ENCODE results near the gene ENPP5. TPM values are rescaled to one million over a fixed set of nuclear protein-coding genes. Genes with fewer than 3 reads are reported as not detected.

The ENPP5 gene
- total RNA-seq, 1 donor from 2014 or later, result 13.6 TPM

- Mint-ChIP-seq H3K27me3 (no peaks in the 10 kb centered on the region), H3K9me3 (ENCODE audit: low read depth) (peaks cover 19% of the 10 kb centered on the region), H3K27ac (no peak overlapping the region), H3K4me3 (ENCODE audit: low read depth) (no peak overlapping the region), H3K4me1 (ENCODE audit: low read depth) (peaks cover under 1% of the 10 kb centered on the region), H3K36me3 (ENCODE audit: insufficient read depth) (peaks cover 13% of the 10 kb centered on the region)
- no peak for TF ChIP-seq CTCF (IDR thresholded peaks at IDR 0.05; ENCODE audit: unreplicated experiment)
- DNase-seq (ENCODE audit: low spot score, unreplicated experiment), result no peak
Observed at GRCh38 chr6:46118157-46118556, 52.6 kb downstream of the ENPP5 start.

- no peak for TF ChIP-seq CTCF (IDR thresholded peaks at IDR 0.05; ENCODE audit: unreplicated experiment)
- no peak overlapping the region for H3K27ac Mint-ChIP-seq
- H3K4me3 Mint-ChIP-seq (ENCODE audit: low read depth), result no peak overlapping the region
- peaks cover 17% of the 10 kb centered on the region for H3K9me3 Mint-ChIP-seq (ENCODE audit: low read depth)
- H3K27me3 Mint-ChIP-seq, result no peaks in the 10 kb centered on the region
- DNase-seq (ENCODE audit: low spot score, unreplicated experiment), result no peak
- H3K4me1 Mint-ChIP-seq (ENCODE audit: low read depth), result peaks cover 2% of the 10 kb centered on the region
- peaks cover 10% of the 10 kb centered on the region for H3K36me3 Mint-ChIP-seq (ENCODE audit: insufficient read depth)
Observed at GRCh38 chr6:46116289-46116688, 54.5 kb downstream of the ENPP5 start.

- Mint-ChIP-seq H3K4me1 (ENCODE audit: low read depth) (peaks cover 2% of the 10 kb centered on the region), H3K27ac (no peak overlapping the region), H3K27me3 (no peaks in the 10 kb centered on the region), H3K9me3 (ENCODE audit: low read depth) (peaks cover 13% of the 10 kb centered on the region), H3K4me3 (ENCODE audit: low read depth) (no peak overlapping the region), H3K36me3 (ENCODE audit: insufficient read depth) (peaks cover 10% of the 10 kb centered on the region)
- DNase-seq (ENCODE audit: low spot score, unreplicated experiment), result no peak
- no peak for TF ChIP-seq CTCF (IDR thresholded peaks at IDR 0.05; ENCODE audit: unreplicated experiment)
Observed at GRCh38 chr6:46115634-46116033, 55.1 kb downstream of the ENPP5 start.

- Mint-ChIP-seq H3K4me3 (ENCODE audit: low read depth) (no peak overlapping the region), H3K27ac (no peak overlapping the region), H3K9me3 (ENCODE audit: low read depth) (peaks cover 12% of the 10 kb centered on the region), H3K27me3 (no peaks in the 10 kb centered on the region), H3K36me3 (ENCODE audit: insufficient read depth) (peaks cover 8% of the 10 kb centered on the region), H3K4me1 (ENCODE audit: low read depth) (peaks cover 2% of the 10 kb centered on the region)
- DNase-seq (ENCODE audit: low spot score, unreplicated experiment), result no peak
- no peak for TF ChIP-seq CTCF (IDR thresholded peaks at IDR 0.05; ENCODE audit: unreplicated experiment)
Observed at GRCh38 chr6:46113370-46113769, 57.4 kb downstream of the ENPP5 start.

Other genes starting within 250 kb of the ENPP5 start
- 28.4 and 35.9 TPM in 2 replicates for gene CLIC5, start 155.1 kb downstream of the ENPP5 start, total RNA-seq
- gene ENPP4, start 41.0 kb downstream of the ENPP5 start, total RNA-seq, result 11.5 and 11.9 TPM in 2 replicates

Data from progenitor cell of endocrine pancreas (in vitro differentiated cells).